HCT116 (cell line): ENCODE measurements around the gene PCIF1. TPM values are rescaled to one million over a fixed set of nuclear protein-coding genes. Genes with fewer than 3 reads are reported as not detected.
A peak's percentile ranks its signal among the peaks of the same experiment; 100 is the strongest.

Experiments used
- ATAC-seq: fragments of 200-7000 bp; cut with Tn5 transposase; 2 replicates; pipeline ENCODE4 v1.9.1; 2020; ENCODE audit warnings: mild to moderate bottlenecking, moderate library complexity
- BruUV-seq: library from RNA; stranded (reverse); fragments of 400-500 nt; replicated peaks from 2 replicates; lab custom pipeline; 2021; lab: Mats Ljungman, UMichigan
- CTCF ChIA-PET: fragments of 300-600 bp; sonication (Branson Sonifier 250); formaldehyde crosslinking; loops from one replicate; lab custom pipeline; 2021; ENCODE audit warnings: antibody characterized with exemption; lab: Charles Lee
- POLR2A ChIA-PET: fragments of 300-600, 350-600 bp; sonication (Branson Sonifier 250); formaldehyde crosslinking; loops from one replicate; lab custom pipeline; 2021; ENCODE audit warnings: antibody characterized with exemption; lab: Charles Lee
- RAD21 ChIA-PET, 2 experiments: fragments of 300-600 bp; sonication (Branson Sonifier 250); formaldehyde crosslinking; loops; one replicate each; lab custom pipeline; 2023; ENCODE audit warnings: low total read pairs in 2 of 2; ENCODE audit not compliant: uncharacterized antibody in 2 of 2, unreplicated experiment in 2 of 2, low non-redundant PET in 1 of 2; lab: Charles Lee
- DNase-seq: peaks from one replicate; pipeline ENCODE4 v3.0.0-alpha.2; 2010; ENCODE audit warnings: low read depth, low spot score
- H2AFZ ChIP-seq: fragments of 200-600 bp; shearing (Covaris generic), sonication (generic); 2 replicates; pipeline ENCODE4 v1.6.1; 2017; ENCODE audit warnings: low read depth, mixed run types, mixed read lengths, antibody characterized with exemption, low read length; ENCODE audit not compliant: poor library complexity, severe bottlenecking
- H3K27ac ChIP-seq: 2 replicates; pipeline ENCODE4 v1.5.1; 2012; ENCODE audit warnings: low read depth, low read length
- H3K27me3 ChIP-seq: fragments of 200-600 bp; sonication (generic); 2 replicates; pipeline ENCODE4 v1.6.1; 2016; ENCODE audit warnings: mixed run types, low read length, mixed read lengths; ENCODE audit not compliant: insufficient read depth
- H3K36me3 ChIP-seq, 2 experiments: fragments of 200-500 bp in 1 of 2; fragments of 200-600 bp in 1 of 2; sonication (Bioruptor generic) in 1 of 2; sonication (generic) in 1 of 2; 2 replicates each; pipeline versions ENCODE4 v1.5.1 to v1.6.1; 2014 to 2016; ENCODE audit warnings: low read length in 2 of 2, inconsistent platforms in 1 of 2, mixed read lengths in 1 of 2, mixed run types in 1 of 2; ENCODE audit not compliant: insufficient read depth in 2 of 2, control insufficient read depth in 1 of 2
- H3K4me1 ChIP-seq, 2 experiments: fragments of 200-600 bp in 1 of 2; sonication (generic) in 1 of 2; 2 replicates each; pipeline versions ENCODE4 v1.5.1 to v1.6.1; 2012 to 2017; ENCODE audit warnings: low read length in 2 of 2, inconsistent platforms in 1 of 2, mild to moderate bottlenecking in 1 of 2, mixed read lengths in 1 of 2, mixed run types in 1 of 2, moderate library complexity in 1 of 2; ENCODE audit not compliant: insufficient read depth in 2 of 2, control insufficient read depth in 1 of 2
- H3K4me2 ChIP-seq: fragments of 200-600 bp; sonication (generic); 2 replicates; pipeline ENCODE4 v1.6.1; 2017; ENCODE audit warnings: mixed run types, low read length, mixed read lengths
- H3K4me3 ChIP-seq, 2 experiments: fragments of 200-600 bp in 1 of 2; sonication (generic) in 1 of 2; replicated peaks in 1 of 2; 2 replicates each; pipeline ENCODE4 v1.5.1; 2011 to 2016; ENCODE audit warnings: low read length in 2 of 2, control low read depth in 1 of 2, low read depth in 1 of 2, mild to moderate bottlenecking in 1 of 2, mixed read lengths in 1 of 2, mixed run types in 1 of 2
- H3K79me2 ChIP-seq: fragments of 200-600 bp; sonication (generic); 2 replicates; pipeline ENCODE4 v1.6.1; 2017; ENCODE audit warnings: mild to moderate bottlenecking, mixed run types, low read length, moderate library complexity, mixed read lengths; ENCODE audit not compliant: insufficient read depth
- H3K9ac ChIP-seq: fragments of 200-600 bp; sonication (generic); 2 replicates; pipeline ENCODE4 v1.6.1; 2016; ENCODE audit warnings: low read length, mixed read lengths
- H3K9me2 ChIP-seq: fragments of 200-600 bp; sonication (generic), shearing (Covaris generic); 2 replicates; pipeline ENCODE4 v1.6.1; 2017; ENCODE audit warnings: mixed run types, mild to moderate bottlenecking, moderate library complexity; ENCODE audit not compliant: insufficient read depth
- H3K9me3 ChIP-seq, 2 experiments: fragments of 200-500 bp in 1 of 2; fragments of 200-600 bp in 1 of 2; sonication (Bioruptor generic) in 1 of 2; sonication (generic) in 1 of 2; 2 replicates each; pipeline ENCODE4 v1.6.1; 2014 to 2017; ENCODE audit warnings: low read length in 2 of 2, mixed read lengths in 2 of 2, inconsistent platforms in 1 of 2, low read depth in 1 of 2, mild to moderate bottlenecking in 1 of 2, mixed run types in 1 of 2, moderate library complexity in 1 of 2; ENCODE audit not compliant: control insufficient read depth in 1 of 2, insufficient read depth in 1 of 2
- H4K20me1 ChIP-seq: fragments of 200-600 bp; sonication (generic), shearing (Covaris generic); 2 replicates; pipeline ENCODE4 v1.6.1; 2017; ENCODE audit warnings: mixed run types, mild to moderate bottlenecking, moderate library complexity; ENCODE audit not compliant: insufficient read depth
- ZFX ChIP-seq: fragments of 450-650 bp; IDR thresholded peaks from 2 replicates; pipeline ENCODE4 v1.6.1; 2017
- intact Hi-C: fragments of 100-400 bp; cut with micrococcal nuclease; formaldehyde crosslinking; loops from 2 replicates; pipeline ENCODE4 v1.10.0; 2022
- total RNA-seq: library from RNA; stranded (reverse); gene quantifications from one replicate; pipeline ENCODE4 v1.2.1, GENCODE V29; 2021; ENCODE audit not compliant: unreplicated experiment
- TF ChIP-seq, protein P1 (sequence below): IDR thresholded peaks from 2 replicates; pipeline ENCODE4 v1.6.1; 2012; ENCODE audit warnings: low read depth
- TF ChIP-seq, protein P2 (sequence below): IDR thresholded peaks from 2 replicates; pipeline ENCODE4 v1.6.1; 2012
- TF ChIP-seq, protein P3 (sequence below), 3 experiments: fragments of 200-600 bp in 1 of 3; sonication (generic) in 1 of 3; IDR thresholded peaks in 2 of 3; conservative IDR thresholded peaks in 1 of 3; 2 replicates each; pipeline ENCODE4 v1.5.1; 2012 to 2017; ENCODE audit warnings: low read depth in 2 of 3, low read length in 2 of 3, antibody characterized with exemption in 1 of 3, borderline replicate concordance in 1 of 3, control low read depth in 1 of 3, mild to moderate bottlenecking in 1 of 3, mixed read lengths in 1 of 3, mixed run types in 1 of 3, moderate library complexity in 1 of 3; ENCODE audit not compliant: insufficient read depth in 1 of 3

The PCIF1 gene
- total RNA-seq, 1 experiment from 2014 or later, result 31.8 TPM

DNA sequence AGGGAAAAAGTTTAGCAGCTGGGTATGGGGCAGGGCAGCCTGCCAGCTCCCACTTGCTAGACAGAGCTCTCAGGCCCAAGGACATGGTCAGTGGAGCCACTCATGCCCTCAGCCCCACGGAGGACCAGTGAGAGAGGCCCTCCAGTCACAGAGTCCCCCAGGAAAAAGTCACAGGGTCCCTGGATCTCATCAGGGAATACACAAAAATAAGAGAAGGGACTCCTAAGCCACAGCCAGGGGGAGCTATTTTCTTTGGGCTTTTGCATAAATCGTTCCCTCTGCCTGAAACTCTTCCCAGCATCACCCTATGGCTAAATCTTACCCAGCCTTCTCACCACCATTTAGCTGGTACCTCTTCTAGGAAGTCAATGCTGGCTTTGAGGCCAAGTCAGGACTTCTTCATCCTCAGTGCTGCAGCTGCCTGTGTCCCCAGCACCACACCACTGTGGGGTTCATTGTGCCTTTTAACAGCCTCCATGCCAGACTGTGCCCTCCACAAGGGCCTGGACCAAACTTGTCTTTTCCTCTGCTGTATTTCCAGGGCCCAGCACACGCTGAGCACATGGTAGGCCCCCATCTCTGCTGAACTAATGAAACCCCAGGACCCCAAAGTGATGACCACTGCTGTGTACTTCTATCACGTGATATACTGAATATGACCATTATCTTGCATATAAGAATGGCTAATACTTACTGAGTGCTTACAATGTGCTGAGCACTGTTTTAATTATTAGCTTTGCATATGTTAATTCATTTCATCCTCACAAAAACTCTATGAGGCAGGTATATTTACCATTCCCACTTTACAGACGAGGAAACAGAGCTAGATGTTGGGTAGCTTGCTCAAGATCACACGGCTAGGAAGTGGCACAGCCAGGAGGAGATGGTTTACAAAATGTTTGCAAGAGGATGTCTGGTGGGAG, 35.5 kb downstream of the PCIF1 start (continued):
- TF ChIP-seq, protein P1, sequence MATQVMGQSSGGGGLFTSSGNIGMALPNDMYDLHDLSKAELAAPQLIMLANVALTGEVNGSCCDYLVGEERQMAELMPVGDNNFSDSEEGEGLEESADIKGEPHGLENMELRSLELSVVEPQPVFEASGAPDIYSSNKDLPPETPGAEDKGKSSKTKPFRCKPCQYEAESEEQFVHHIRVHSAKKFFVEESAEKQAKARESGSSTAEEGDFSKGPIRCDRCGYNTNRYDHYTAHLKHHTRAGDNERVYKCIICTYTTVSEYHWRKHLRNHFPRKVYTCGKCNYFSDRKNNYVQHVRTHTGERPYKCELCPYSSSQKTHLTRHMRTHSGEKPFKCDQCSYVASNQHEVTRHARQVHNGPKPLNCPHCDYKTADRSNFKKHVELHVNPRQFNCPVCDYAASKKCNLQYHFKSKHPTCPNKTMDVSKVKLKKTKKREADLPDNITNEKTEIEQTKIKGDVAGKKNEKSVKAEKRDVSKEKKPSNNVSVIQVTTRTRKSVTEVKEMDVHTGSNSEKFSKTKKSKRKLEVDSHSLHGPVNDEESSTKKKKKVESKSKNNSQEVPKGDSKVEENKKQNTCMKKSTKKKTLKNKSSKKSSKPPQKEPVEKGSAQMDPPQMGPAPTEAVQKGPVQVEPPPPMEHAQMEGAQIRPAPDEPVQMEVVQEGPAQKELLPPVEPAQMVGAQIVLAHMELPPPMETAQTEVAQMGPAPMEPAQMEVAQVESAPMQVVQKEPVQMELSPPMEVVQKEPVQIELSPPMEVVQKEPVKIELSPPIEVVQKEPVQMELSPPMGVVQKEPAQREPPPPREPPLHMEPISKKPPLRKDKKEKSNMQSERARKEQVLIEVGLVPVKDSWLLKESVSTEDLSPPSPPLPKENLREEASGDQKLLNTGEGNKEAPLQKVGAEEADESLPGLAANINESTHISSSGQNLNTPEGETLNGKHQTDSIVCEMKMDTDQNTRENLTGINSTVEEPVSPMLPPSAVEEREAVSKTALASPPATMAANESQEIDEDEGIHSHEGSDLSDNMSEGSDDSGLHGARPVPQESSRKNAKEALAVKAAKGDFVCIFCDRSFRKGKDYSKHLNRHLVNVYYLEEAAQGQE, result no peak

DNA sequence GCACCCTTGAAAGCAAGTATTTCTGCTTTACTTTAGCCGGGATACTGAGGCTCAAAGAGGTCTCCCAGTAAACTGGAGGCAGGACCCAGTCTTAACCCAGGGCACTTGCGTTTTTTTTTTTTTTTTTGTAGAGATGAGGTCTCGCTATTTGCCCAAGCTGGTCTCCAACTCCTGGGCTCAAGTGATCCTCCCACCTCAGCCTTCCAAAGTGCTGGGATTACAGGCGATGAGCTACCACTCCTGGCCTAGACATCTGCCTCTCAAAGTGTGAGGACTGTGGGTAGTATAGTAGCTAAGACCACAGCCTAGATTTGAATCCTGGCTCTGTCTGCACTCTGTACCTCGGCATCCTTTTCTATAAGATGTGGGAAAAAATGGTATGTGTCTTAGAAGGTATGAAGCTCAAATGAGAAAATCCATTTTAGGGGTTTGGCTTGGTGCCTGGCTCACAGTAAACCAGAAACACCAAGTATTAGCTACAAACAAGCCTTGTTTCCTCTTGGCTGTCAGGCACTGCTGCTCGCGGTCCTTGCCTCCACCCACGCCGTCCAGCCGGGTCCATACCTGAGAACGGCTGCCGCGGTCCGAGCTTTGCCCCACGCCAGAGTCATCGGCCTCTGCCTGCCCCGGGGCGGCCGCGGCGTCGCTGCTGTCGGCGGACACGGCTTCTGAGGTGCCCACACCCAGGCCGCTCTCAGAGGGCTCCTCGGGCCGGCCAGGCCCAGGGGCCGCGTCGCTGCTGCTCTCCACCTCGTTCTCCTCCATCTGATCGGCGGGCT, 36.4 kb downstream of the PCIF1 start:
- no TSS peak for BruUV-seq
- H2AFZ ChIP-seq, result no peak overlapping the region

More for the DNA sequence above, 36.4 kb downstream of the PCIF1 start:
- Histone ChIP-seq H3K4me3 (peak overlapping the region; percentile 94 to 97), H4K20me1 (no peaks in the 10 kb centered on the region), H3K36me3 (peaks cover 18 to 27% of the 10 kb centered on the region in 2 experiments; a peak in 3 of 4 replicates), H3K4me1 (peaks cover 11 to 24% of the 10 kb centered on the region in 2 experiments; a peak in 3 of 4 replicates), H3K4me2 (peak overlapping the region; percentile 76), H3K9me3 (no peaks in the 10 kb centered on the region), H3K27me3 (no peaks in the 10 kb centered on the region), H3K9ac (peak overlapping the region; percentile 80), H3K27ac (peak overlapping the region; percentile 100), H3K9me2 (no peaks in the 10 kb centered on the region), H3K79me2 (peaks cover 28% of the 10 kb centered on the region)
- ChIA-PET CTCF (interaction anchor here (0.9 to 4.7 kb wide), 13 partner anchors 8 to 378 kb away, joined by 3 to 46 read pairs (median 8); partner anchors contain the start of gene PCIF1), RAD21 (no interaction called here), POLR2A (interaction anchor here (0.9 to 4.0 kb wide), 5 partner anchors 9 to 137 kb away, joined by 3 to 36 read pairs (median 3); partner anchors contain the start of genes PCIF1 and SNX21)
- peak; percentile 2; the same call in 1 of the 2 replicates for ATAC-seq
- DNase-seq, result no peak
- intact Hi-C loops, result loop anchor here (5.0 kb wide), 1 partner anchor 159 kb away; the partner anchor contains the start of gene UBE2C
- TF ChIP-seq ZFX, result peak; percentile 46
- TF ChIP-seq, protein P2, sequence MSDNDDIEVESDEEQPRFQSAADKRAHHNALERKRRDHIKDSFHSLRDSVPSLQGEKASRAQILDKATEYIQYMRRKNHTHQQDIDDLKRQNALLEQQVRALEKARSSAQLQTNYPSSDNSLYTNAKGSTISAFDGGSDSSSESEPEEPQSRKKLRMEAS, result no peak; the same call in 1 of the 2 replicates
- TF ChIP-seq, protein P3, sequence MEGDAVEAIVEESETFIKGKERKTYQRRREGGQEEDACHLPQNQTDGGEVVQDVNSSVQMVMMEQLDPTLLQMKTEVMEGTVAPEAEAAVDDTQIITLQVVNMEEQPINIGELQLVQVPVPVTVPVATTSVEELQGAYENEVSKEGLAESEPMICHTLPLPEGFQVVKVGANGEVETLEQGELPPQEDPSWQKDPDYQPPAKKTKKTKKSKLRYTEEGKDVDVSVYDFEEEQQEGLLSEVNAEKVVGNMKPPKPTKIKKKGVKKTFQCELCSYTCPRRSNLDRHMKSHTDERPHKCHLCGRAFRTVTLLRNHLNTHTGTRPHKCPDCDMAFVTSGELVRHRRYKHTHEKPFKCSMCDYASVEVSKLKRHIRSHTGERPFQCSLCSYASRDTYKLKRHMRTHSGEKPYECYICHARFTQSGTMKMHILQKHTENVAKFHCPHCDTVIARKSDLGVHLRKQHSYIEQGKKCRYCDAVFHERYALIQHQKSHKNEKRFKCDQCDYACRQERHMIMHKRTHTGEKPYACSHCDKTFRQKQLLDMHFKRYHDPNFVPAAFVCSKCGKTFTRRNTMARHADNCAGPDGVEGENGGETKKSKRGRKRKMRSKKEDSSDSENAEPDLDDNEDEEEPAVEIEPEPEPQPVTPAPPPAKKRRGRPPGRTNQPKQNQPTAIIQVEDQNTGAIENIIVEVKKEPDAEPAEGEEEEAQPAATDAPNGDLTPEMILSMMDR (IDR thresholded peaks at IDR 0.05 in 2 of 3, conservative IDR thresholded peaks at IDR 0.05 in 1 of 3; ENCODE audit: borderline replicate concordance in 1 of 3, insufficient read depth in 1 of 3, low read depth in 2 of 3, low read length in 2 of 3), result no peak
